ENCODE results near the gene ZNF839.

Gene ZNF839

DNA sequence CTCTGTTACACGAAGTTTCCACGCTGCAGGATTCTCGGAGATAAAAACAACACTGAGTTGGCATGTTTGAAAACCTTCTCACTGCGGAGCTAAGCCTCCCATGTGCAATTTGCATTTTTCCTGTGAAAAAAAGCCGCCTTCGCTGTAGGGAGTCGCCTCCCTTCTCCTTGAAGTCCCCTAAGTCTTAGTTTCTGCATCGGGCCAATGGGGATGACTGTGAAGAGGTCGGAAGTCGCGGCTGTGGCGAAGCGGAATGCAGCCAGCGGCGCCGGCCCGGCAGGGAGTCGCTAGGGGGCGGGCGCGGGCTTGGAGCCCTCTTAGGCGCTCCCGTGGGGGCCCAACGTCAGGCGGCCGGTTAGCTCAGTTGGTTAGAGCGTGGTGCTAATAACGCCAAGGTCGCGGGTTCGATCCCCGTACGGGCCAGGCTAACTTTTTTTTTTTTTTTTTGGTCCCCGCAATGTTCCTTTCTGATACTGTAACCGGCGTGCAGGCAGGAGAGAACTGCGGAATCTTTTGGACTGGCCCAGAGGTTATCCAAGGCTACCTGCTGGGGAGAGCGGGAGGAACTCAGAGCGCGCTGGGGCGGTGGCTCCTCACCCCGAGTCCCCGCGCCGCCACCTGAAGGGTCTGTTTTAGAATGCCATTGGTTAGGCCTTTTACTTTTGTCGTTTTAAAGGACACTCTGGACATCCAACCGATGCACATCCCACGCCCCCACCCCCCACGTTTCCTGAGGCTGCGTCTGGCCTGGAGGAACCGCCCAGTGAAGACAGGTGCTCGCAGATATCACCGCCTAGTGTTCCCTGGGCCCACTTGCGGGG lies 2.6 kb upstream of the ZNF839 start (continued):
- TF ChIP-seq, protein P1, sequence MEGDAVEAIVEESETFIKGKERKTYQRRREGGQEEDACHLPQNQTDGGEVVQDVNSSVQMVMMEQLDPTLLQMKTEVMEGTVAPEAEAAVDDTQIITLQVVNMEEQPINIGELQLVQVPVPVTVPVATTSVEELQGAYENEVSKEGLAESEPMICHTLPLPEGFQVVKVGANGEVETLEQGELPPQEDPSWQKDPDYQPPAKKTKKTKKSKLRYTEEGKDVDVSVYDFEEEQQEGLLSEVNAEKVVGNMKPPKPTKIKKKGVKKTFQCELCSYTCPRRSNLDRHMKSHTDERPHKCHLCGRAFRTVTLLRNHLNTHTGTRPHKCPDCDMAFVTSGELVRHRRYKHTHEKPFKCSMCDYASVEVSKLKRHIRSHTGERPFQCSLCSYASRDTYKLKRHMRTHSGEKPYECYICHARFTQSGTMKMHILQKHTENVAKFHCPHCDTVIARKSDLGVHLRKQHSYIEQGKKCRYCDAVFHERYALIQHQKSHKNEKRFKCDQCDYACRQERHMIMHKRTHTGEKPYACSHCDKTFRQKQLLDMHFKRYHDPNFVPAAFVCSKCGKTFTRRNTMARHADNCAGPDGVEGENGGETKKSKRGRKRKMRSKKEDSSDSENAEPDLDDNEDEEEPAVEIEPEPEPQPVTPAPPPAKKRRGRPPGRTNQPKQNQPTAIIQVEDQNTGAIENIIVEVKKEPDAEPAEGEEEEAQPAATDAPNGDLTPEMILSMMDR (tag by site-specific recombination; IDR thresholded peaks at IDR 0.05), result peak; percentile 99
- peak; percentile 99 for TF ChIP-seq KLF16 (tag by site-specific recombination; IDR thresholded peaks at IDR 0.05)
- TF ChIP-seq REPIN1 (tag by site-specific recombination; IDR thresholded peaks at IDR 0.05; ENCODE audit: low read depth), result peak; percentile 96; the same call in 1 of the 2 replicates
- TF ChIP-seq, protein P2, sequence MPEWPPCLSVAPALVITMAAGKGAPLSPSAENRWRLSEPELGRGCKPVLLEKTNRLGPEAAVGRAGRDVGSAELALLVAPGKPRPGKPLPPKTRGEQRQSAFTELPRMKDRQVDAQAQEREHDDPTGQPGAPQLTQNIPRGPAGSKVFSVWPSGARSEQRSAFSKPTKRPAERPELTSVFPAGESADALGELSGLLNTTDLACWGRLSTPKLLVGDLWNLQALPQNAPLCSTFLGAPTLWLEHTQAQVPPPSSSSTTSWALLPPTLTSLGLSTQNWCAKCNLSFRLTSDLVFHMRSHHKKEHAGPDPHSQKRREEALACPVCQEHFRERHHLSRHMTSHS (tag by site-specific recombination; IDR thresholded peaks at IDR 0.05), result peak; percentile 18; the same call in 1 of the 2 replicates
- no peak; the same call in 1 of the 2 replicates for TF ChIP-seq TCF7L2 (IDR thresholded peaks at IDR 0.05; ENCODE audit: borderline replicate concordance, low read depth, low read length)
- TF ChIP-seq, protein P3, sequence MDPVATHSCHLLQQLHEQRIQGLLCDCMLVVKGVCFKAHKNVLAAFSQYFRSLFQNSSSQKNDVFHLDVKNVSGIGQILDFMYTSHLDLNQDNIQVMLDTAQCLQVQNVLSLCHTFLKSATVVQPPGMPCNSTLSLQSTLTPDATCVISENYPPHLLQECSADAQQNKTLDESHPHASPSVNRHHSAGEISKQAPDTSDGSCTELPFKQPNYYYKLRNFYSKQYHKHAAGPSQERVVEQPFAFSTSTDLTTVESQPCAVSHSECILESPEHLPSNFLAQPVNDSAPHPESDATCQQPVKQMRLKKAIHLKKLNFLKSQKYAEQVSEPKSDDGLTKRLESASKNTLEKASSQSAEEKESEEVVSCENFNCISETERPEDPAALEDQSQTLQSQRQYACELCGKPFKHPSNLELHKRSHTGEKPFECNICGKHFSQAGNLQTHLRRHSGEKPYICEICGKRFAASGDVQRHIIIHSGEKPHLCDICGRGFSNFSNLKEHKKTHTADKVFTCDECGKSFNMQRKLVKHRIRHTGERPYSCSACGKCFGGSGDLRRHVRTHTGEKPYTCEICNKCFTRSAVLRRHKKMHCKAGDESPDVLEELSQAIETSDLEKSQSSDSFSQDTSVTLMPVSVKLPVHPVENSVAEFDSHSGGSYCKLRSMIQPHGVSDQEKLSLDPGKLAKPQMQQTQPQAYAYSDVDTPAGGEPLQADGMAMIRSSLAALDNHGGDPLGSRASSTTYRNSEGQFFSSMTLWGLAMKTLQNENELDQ (tag by site-specific recombination; IDR thresholded peaks at IDR 0.05; ENCODE audit: low read depth), result no peak
- peak; percentile 97 for TF ChIP-seq ZBTB7A (tag by site-specific recombination; IDR thresholded peaks at IDR 0.05; ENCODE audit: low read depth)
- no peak for TF ChIP-seq PRDM1 (tag by site-specific recombination; IDR thresholded peaks at IDR 0.05)
- no peak for TF ChIP-seq ZNF155 (tag by site-specific recombination; IDR thresholded peaks at IDR 0.05)
- TF ChIP-seq, protein P4, sequence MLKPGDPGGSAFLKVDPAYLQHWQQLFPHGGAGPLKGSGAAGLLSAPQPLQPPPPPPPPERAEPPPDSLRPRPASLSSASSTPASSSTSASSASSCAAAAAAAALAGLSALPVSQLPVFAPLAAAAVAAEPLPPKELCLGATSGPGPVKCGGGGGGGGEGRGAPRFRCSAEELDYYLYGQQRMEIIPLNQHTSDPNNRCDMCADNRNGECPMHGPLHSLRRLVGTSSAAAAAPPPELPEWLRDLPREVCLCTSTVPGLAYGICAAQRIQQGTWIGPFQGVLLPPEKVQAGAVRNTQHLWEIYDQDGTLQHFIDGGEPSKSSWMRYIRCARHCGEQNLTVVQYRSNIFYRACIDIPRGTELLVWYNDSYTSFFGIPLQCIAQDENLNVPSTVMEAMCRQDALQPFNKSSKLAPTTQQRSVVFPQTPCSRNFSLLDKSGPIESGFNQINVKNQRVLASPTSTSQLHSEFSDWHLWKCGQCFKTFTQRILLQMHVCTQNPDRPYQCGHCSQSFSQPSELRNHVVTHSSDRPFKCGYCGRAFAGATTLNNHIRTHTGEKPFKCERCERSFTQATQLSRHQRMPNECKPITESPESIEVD (tag by site-specific recombination; IDR thresholded peaks at IDR 0.05), result peak; percentile 57; the same call in 1 of the 2 replicates
- no peak for TF ChIP-seq MEIS1 (CRISPR knock-in tag; IDR thresholded peaks at IDR 0.05; ENCODE audit: borderline replicate concordance)
- TF ChIP-seq ZNF473 (tag by site-specific recombination; IDR thresholded peaks at IDR 0.05), result no peak
- TF ChIP-seq ZNF747 (tag by site-specific recombination; IDR thresholded peaks at IDR 0.05), result peak; percentile 41; the same call in 1 of the 2 replicates
- TF ChIP-seq ZNF548 (tag by site-specific recombination; IDR thresholded peaks at IDR 0.05), result no peak
- TF ChIP-seq, protein P5, sequence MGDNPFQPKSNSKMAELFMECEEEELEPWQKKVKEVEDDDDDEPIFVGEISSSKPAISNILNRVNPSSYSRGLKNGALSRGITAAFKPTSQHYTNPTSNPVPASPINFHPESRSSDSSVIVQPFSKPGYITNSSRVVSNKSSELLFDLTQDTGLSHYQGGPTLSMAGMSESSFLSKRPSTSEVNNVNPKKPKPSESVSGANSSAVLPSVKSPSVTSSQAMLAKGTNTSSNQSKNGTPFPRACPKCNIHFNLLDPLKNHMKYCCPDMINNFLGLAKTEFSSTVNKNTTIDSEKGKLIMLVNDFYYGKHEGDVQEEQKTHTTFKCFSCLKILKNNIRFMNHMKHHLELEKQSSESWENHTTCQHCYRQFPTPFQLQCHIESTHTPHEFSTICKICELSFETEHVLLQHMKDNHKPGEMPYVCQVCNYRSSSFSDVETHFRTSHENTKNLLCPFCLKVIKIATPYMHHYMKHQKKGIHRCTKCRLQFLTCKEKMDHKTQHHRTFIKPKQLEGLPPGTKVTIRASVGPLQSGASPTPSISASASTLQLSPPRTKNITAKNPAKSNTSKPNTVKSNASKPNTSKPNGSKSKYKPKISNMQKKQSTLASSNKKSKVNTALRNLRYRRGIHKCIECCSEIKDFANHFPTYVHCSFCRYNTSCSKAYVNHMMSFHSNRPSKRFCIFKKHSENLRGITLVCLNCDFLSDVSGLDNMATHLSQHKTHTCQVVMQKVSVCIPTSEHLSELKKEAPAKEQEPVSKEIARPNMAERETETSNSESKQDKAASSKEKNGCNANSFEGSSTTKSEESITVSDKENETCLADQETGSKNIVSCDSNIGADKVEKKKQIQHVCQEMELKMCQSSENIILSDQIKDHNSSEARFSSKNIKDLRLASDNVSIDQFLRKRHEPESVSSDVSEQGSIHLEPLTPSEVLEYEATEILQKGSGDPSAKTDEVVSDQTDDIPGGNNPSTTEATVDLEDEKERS (tag by site-specific recombination; IDR thresholded peaks at IDR 0.05), result peak; percentile 20; the same call in 1 of the 2 replicates
- peak; percentile 83; the same call in 1 of the 2 replicates for TF ChIP-seq ZNF184 (tag by site-specific recombination; IDR thresholded peaks at IDR 0.05)
- no peak for TF ChIP-seq ZNF48 (tag by site-specific recombination; IDR thresholded peaks at IDR 0.05)
- peak; percentile 85 for TF ChIP-seq ZNF843 (tag by site-specific recombination; IDR thresholded peaks at IDR 0.05)
- peak; percentile 94 for TF ChIP-seq SP7 (tag by site-specific recombination; IDR thresholded peaks at IDR 0.05)
- TF ChIP-seq ZNF560 (tag by site-specific recombination; IDR thresholded peaks at IDR 0.05; ENCODE audit: borderline replicate concordance), result peak; percentile 88
- no peak for TF ChIP-seq ZNF701 (tag by site-specific recombination; IDR thresholded peaks at IDR 0.05)
- TF ChIP-seq ZNF670 (tag by site-specific recombination; IDR thresholded peaks at IDR 0.05; ENCODE audit: low read depth), result no peak
- no peak for TF ChIP-seq ZNF211 (tag by site-specific recombination; IDR thresholded peaks at IDR 0.05; ENCODE audit: low read depth)
- no peak for TF ChIP-seq ZNF426 (tag by site-specific recombination; IDR thresholded peaks at IDR 0.05)
- peak; percentile 95 for TF ChIP-seq ZNF660 (tag by site-specific recombination; IDR thresholded peaks at IDR 0.05)
- no peak for TF ChIP-seq ZFP41 (tag by site-specific recombination; IDR thresholded peaks at IDR 0.05; ENCODE audit: borderline replicate concordance)
- no peak for TF ChIP-seq ZNF544 (tag by site-specific recombination; IDR thresholded peaks at IDR 0.05)
- TF ChIP-seq FEZF1 (tag by site-specific recombination; IDR thresholded peaks at IDR 0.05), result peak; percentile 17; the same call in 1 of the 2 replicates
- no peak for TF ChIP-seq SETDB1 (IDR thresholded peaks at IDR 0.05; ENCODE audit: insufficient read length, low read length)
- TF ChIP-seq ZSCAN16 (tag by site-specific recombination; IDR thresholded peaks at IDR 0.05), result no peak
